Psoas muscle (tissue), 8 donors: ENCODE measurements around the gene TUFM. TPM values are rescaled to one million over a fixed set of nuclear protein-coding genes. Genes with fewer than 3 reads are reported as not detected.
A peak's percentile ranks its signal among the peaks of the same experiment; 100 is the strongest.
"Not testable (repeated sequence)": the region's sequence is repeated elsewhere in the genome, so short reads cannot be mapped to it uniquely, and the experiment has no call there.

Experiments used
- ATAC-seq, 4 donors: fragments of 200-7000 bp; cut with Tn5 transposase; one replicate each; pipeline ENCODE4 v1.9.1; 2020; ENCODE audit warnings: moderate library complexity in 3 of 4, mild to moderate bottlenecking in 2 of 4
- DNase-seq, 2 donors: peaks; one replicate each; pipeline ENCODE4 v3.0.0-alpha.2; 2020
- H3K27ac ChIP-seq: fragments of 200-600 bp; one replicate; pipeline ENCODE4 v1.8.0; 2022
- H3K27me3 ChIP-seq, 3 donors: fragments of 200-600 bp in 1 of 3; one replicate each; pipeline versions ENCODE4 v1.6.1 to v1.8.0; 2013 to 2022; ENCODE audit warnings: low read length in 2 of 3, mild to moderate bottlenecking in 2 of 3, moderate library complexity in 1 of 3; ENCODE audit not compliant: insufficient read depth in 3 of 3
- H3K36me3 ChIP-seq, 2 donors: fragments of 200-600 bp in 1 of 2; one replicate each; pipeline versions ENCODE4 v1.6.1 to v1.8.0; 2013 to 2022; ENCODE audit warnings: low read depth in 1 of 2, mild to moderate bottlenecking in 1 of 2, moderate library complexity in 1 of 2; ENCODE audit not compliant: insufficient read depth in 1 of 2
- H3K4me1 ChIP-seq: fragments of 200-600 bp; one replicate; pipeline ENCODE4 v1.8.0; 2022
- H3K4me3 ChIP-seq: fragments of 200-600 bp; one replicate; pipeline ENCODE4 v1.8.0; 2022; ENCODE audit warnings: mild to moderate bottlenecking
- H3K9me3 ChIP-seq: fragments of 200-600 bp; one replicate; pipeline ENCODE4 v1.8.0; 2022
- CTCF ChIP-seq: fragments of 200-600 bp; IDR thresholded peaks from one replicate; pipeline ENCODE4 v1.8.0; 2022; ENCODE audit warnings: antibody characterized with exemption
- WGBS, 3 donors: extraction: QIAGEN DNeasy Blood & Tissue Kit; methylation state at CpG; one replicate each; pipeline versions ENCODE4 v1.1.6 to v1.1.7; 2013; 5-methylcytosine and 5-hydroxymethylcytosine counted together
- intact Hi-C, 2 donors: fragments of 100-400 bp; cut with DNase I; formaldehyde crosslinking; loops; one replicate each; pipeline versions ENCODE4 v1.11.0 to v1.14.2; 2022
- polyA plus RNA-seq, 3 donors: library from polyadenylated mRNA; stranded (reverse); fragments of 200-250 nt; gene quantifications; one replicate each; pipeline ENCODE4 v1.2.3, GENCODE V29; 2013
- total RNA-seq, 4 donors: library from RNA; stranded (reverse); fragmentation: NEBNext Ultra II Directional in 2 of 4; extraction: Animal tissue kit (Norgen Biotek cat#: 25700) in 2 of 4; gene quantifications; one replicate each; pipeline versions ENCODE4 v1.2.1 to v1.2.4, GENCODE V29; 2021 to 2023
- donor health status: healthy with polysubstance abuse.
- donor health status: DM: no; HTN: no; CAD: no; lungs with moderate emphysema.
- donor health status: Bipolar disorder and iron deficiency.
- donor health status: healthy.
- donor health status: DM: yes; HTN: yes; CAD: no.
- donor health status: DM: no; HTN: no; CAD: no.
- donor health status: DM: no; HTN: no; CAD: no.
- donor health status: DM: yes; HTN: yes; CAD: no.

The TUFM gene
- total and polyA plus RNA-seq, 7 donors = 155 to 355 (median 211) TPM

GRCh38 chr16:28823291-28823872 is 22.8 kb downstream of the TUFM start:
- 0% methylated on average over 41 to 62 of the region's 62 CpGs for WGBS, 3 donors
- TF ChIP-seq CTCF = no peak
- Histone ChIP-seq H3K4me1 (peaks cover 19% of the 10 kb centered on the region), H3K9me3 (no peaks in the 10 kb centered on the region), H3K27me3 (no peaks in the 10 kb centered on the region), H3K36me3 (peaks cover 0 to 34% of the 10 kb centered on the region in 2 donors), H3K27ac (peak overlapping the region; percentile 93), H3K4me3 (peak overlapping the region; percentile 84)
- intact Hi-C loops = loop anchor here in 1 of 2 donors (5.0 kb wide), 2 partner anchors 39 to 124 kb away; partner anchors contain the start of gene SH2B1
- DNase-seq (peak in 1 of 2 donors; percentile 59), ATAC-seq (peak; percentile 2 to 23 (median 3))

GRCh38 chr16:28822520-28823290 is 23.4 kb downstream of the TUFM start, which contains the start of gene ATXN2L:
Gene ATXN2L, plus strand, starts transcription at chr16:28822999. Its CDS starts 261 bp downstream, at chr16:28823260.
- peak; percentile 97 for DNase-seq
- no peak for TF ChIP-seq CTCF

GRCh38 chr16:28821874-28822519 is 24.2 kb downstream of the TUFM start:
- peak overlapping the region; percentile 93 for H3K27ac ChIP-seq
- H3K36me3 ChIP-seq = peaks cover 0 to 20% of the 10 kb centered on the region in 2 donors
- no peak for DNase-seq
- H3K27me3 ChIP-seq = no peaks in the 10 kb centered on the region
- H3K4me3 ChIP-seq = peak overlapping the region; percentile 84
- WGBS, 3 donors = 27 to 31% (median 27%) methylated on average over 13 of the region's 13 CpGs
- peaks cover 19% of the 10 kb centered on the region for H3K4me1 ChIP-seq
- intact Hi-C loops = loop anchor here in 1 of 2 donors (1.0 to 5.0 kb wide), 3 partner anchors 24 to 125 kb away; partner anchors contain the start of genes SH2B1 and TUFM
- H3K9me3 ChIP-seq = no peaks in the 10 kb centered on the region
- TF ChIP-seq CTCF = no peak
- ATAC-seq = no peak

More at GRCh38 chr16:28822520-28823290, 23.4 kb downstream of the TUFM start, which contains the start of gene ATXN2L:
- H3K27me3 ChIP-seq = no peaks in the 10 kb centered on the region
- intact Hi-C loops = loop anchor here in 1 of 2 donors (1.0 to 5.0 kb wide), 3 partner anchors 24 to 125 kb away; partner anchors contain the start of genes SH2B1 and TUFM
- peaks cover 19% of the 10 kb centered on the region for H3K4me1 ChIP-seq
- H3K4me3 ChIP-seq = peak within 1 kb of the TSS; percentile 84
- H3K36me3 ChIP-seq = peaks cover 0 to 28% of the 10 kb centered on the region in 2 donors
- H3K9me3 ChIP-seq = no peaks in the 10 kb centered on the region
- peak within 1 kb of the TSS; percentile 93 for H3K27ac ChIP-seq
- ATAC-seq = peak; percentile 76 to 81 (median 80)
- WGBS, 3 donors = 0 to 1% (median 0%) methylated on average over 39 to 86 of the region's 91 CpGs

GRCh38 chr16:28820546-28820945 is 25.6 kb downstream of the TUFM start:
- not testable (repeated sequence) for H3K9me3 ChIP-seq, H3K27ac ChIP-seq, H3K4me3 ChIP-seq, DNase-seq, H3K36me3 ChIP-seq, H3K27me3 ChIP-seq, ATAC-seq
- intact Hi-C loops = loop anchor here in 1 of 2 donors (5.0 kb wide), 2 partner anchors 42 to 127 kb away; partner anchors contain the start of gene SH2B1
- H3K4me1 ChIP-seq = peaks cover 11% of the 10 kb centered on the region
- 95% methylated on average over 12 to 13 of the region's 13 CpGs for whole genome bisulfite sequencing, 3 donors
